ENCODE results near the gene SLC16A3. TPM values are rescaled to one million over a fixed set of nuclear protein-coding genes. Genes with fewer than 3 reads are reported as not detected.
"Not testable (repeated sequence)": the region's sequence is repeated elsewhere in the genome, so short reads cannot be mapped to it uniquely, and the experiment has no call there.

The SLC16A3 gene
- 151 and 170 TPM in 2 replicates for total RNA-seq

GRCh38 chr17:82228842-82229697 is at the start of gene SLC16A3:
Gene SLC16A3, plus strand, starts transcription at chr17:82229042. Its CDS starts 6,967 bp downstream, at chr17:82236009.
- DNase-seq (ENCODE audit: extremely low read depth, low read depth, low spot score), result no peak

DNA sequence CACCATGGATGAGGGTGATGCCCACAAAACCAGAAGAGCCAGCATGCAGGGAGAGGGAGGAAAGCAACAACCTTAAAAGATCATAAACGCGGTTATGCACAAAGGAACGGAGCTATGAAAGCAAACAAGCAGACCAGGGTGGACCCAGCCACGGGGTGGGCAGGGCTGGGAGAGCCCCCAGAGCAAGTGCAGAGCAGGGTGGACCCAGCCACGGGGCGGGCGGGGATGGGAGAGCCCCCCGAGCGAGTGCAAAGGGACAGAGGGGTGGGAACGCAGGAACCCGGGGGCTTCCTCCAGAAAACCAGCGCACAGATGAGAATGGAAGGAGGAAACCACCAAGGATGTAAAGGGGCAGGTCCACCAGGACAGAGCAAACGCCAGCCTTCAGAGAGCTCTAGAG is 49.4 kb upstream of the SLC16A3 start:
- no peak for DNase-seq (ENCODE audit: extremely low read depth, low read depth, low spot score)

DNA sequence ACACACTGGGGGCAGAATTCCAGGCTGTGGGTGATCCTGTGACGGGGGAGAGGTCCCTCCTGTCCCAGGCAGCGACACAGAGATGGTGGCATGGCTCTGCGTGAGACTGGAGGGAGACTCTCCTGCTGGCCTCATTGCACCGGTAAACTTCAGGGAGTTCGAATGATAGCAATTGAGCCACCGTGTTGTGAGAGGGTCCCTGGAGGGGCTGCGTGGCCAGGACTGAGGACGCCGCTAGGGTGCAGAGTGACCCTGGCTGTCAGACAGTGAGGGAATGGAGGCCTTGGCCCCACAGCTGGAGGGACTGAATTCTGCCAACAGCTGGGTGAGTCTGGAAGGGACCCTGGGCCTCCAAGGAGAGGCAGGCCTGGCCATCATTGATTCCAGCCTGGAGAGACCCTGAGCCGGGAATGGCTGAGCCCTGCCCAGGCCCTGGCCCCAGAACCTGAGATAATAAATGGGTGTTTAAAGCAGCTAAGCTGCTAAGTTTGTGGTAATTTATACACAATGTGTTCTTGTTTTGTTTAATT is 48.8 kb upstream of the SLC16A3 start:
- DNase-seq (ENCODE audit: extremely low read depth, low read depth, low spot score), result no peak

DNA sequence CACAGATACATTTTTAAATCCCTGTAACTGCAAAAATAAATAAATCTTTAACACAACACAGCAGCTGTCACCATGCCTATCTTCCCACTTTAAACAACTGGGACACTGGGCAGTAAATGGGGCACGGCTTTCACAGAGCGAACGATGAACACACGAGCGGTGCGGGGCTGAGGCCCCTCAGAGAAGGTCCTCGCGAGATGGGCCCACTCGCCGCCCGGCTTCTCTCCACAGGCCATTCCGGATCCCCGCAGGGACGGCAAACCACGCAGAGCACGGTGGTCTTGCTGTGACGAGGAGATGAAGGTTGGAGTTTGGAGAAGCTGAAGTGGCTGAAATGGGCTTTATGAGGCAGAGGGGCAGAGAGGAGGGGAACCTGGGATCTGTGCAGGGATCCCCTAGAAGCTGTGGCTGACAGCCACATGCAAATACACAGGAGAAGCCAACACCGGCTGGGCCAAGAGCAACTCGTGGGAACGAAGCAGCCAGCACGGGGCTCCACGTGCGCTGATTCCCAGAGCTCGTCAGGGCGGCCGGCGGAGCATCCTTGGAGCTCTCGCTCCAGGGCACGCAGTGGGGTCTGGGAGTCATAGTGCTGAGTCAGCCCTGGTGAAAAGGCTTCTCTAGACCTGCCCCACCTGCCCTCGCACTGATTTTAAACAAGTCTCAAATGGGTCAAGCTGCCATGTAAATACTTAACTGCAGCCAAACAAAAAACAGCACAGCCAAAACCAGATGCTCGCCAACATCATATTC is 47.9 kb upstream of the SLC16A3 start:
- DNase-seq (ENCODE audit: extremely low read depth, low read depth, low spot score), result no peak

GRCh38 chr17:82184761-82185160 is 44.1 kb upstream of the SLC16A3 start:
- no peak for DNase-seq (ENCODE audit: extremely low read depth, low read depth, low spot score)

- no peak for DNase-seq (ENCODE audit: extremely low read depth, low read depth, low spot score)
Measured at GRCh38 chr17:82186221-82186620, 42.6 kb upstream of the SLC16A3 start.

- DNase-seq (ENCODE audit: extremely low read depth, low read depth, low spot score), result no peak
Measured at GRCh38 chr17:82187500-82187899, 41.3 kb upstream of the SLC16A3 start.

- DNase-seq (ENCODE audit: extremely low read depth, low read depth, low spot score), result no peak
Measured at GRCh38 chr17:82188001-82188961, 40.6 kb upstream of the SLC16A3 start.

- not testable (repeated sequence) for DNase-seq (ENCODE audit: extremely low read depth, low read depth, low spot score)
Measured at GRCh38 chr17:82193050-82193449, 35.8 kb upstream of the SLC16A3 start.

GRCh38 chr17:82193520-82194220 is 35.2 kb upstream of the SLC16A3 start:
- no peak for DNase-seq (ENCODE audit: extremely low read depth, low read depth, low spot score)

GRCh38 chr17:82194765-82195164 is 34.1 kb upstream of the SLC16A3 start:
- no peak for DNase-seq (ENCODE audit: extremely low read depth, low read depth, low spot score)

DNA sequence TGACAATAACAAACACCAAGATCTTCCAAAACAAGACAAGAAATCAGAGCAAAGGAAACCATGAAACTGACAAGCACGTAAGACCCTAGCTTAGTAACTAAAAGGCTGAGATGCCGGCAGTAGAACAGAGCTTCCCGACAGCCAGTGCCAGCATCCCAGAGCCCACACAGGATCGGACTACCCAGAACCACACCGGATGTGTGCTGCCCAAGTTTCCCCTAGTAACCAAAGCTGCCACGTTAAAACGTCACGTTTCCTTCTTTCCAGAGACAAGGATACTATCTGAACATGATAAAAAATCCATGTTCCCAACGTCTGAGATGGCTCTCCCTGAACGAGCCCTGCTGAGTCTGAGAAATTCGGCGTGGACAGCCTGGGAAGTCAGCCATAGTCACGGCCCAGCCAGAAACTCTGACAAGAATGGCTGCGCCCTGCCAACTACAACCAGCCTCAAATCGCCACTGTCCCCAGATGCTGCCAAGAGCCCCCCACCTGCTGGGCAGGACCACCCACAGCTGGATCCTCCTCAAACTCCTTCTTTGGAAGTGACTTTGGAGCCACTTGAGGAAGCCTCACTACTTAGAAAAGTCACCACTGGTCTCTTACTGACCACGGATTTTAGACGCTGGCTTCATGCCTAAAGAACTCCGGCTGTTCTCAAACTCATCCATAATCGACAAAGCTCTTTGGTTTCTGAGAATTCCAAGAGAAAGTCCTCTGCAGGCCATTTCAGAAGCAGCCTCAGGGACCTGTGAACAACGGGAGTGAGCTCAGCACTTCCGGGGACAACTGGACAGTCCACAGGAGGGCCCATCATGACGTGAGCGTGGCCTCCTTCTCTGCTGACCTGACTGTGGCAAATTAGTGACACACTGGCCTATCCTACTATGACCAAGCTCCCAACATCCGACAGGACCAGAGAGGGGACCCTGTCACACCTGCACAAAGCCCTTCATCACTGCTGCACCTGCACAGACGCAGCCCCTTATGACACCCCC is 32.9 kb upstream of the SLC16A3 start:
- no peak for DNase-seq (ENCODE audit: extremely low read depth, low read depth, low spot score)

DNA sequence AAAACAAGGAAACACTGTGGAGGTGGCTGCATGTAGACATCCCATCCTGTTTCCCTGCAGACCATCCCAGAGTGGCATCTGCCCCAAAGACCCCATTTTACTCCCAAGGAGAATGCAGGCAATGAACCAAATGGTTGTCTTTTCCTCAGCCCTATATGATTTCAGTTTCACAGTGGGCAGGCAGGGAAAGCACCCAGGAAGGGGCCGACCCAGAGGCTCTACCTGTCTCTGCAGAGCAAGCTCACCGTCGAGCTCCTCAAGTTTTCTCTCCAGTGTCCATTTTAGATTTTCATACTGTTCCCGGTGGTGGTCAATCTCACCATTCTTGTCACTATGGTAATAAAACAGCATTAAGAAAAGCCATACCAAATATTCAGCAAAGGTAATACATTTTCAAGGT is 30.8 kb upstream of the SLC16A3 start:
- DNase-seq (ENCODE audit: extremely low read depth, low read depth, low spot score), result no peak

- DNase-seq (ENCODE audit: extremely low read depth, low read depth, low spot score), result no peak
Measured at GRCh38 chr17:82199496-82199895, 29.3 kb upstream of the SLC16A3 start.

- no peak for DNase-seq (ENCODE audit: extremely low read depth, low read depth, low spot score)
Measured at GRCh38 chr17:82200135-82200534, 28.7 kb upstream of the SLC16A3 start.

GRCh38 chr17:82200743-82201497 is 27.9 kb upstream of the SLC16A3 start:
- no peak for DNase-seq (ENCODE audit: extremely low read depth, low read depth, low spot score)

DNA sequence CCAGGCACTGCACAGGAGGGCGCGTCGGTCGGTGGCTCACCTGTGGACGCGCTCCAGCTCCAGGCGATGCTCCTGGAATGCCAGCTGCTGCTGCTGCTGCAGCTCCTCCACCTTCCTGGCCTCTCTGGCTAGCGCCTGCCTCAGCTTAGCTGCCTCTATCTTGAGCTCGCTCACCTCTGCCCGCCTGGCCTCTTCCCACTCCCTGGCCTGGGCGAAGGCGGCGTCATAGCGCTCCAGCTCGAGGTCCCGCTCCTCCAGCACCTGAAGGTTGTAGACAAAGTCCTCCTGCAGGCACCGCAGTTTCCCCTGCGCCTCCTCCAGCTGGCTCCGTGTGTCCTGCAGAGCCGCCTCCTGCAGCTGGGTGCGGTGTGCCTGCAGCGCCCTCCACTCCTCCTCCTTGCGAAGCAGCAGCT is 27.3 kb upstream of the SLC16A3 start:
- DNase-seq (ENCODE audit: extremely low read depth, low read depth, low spot score), result no peak

DNA sequence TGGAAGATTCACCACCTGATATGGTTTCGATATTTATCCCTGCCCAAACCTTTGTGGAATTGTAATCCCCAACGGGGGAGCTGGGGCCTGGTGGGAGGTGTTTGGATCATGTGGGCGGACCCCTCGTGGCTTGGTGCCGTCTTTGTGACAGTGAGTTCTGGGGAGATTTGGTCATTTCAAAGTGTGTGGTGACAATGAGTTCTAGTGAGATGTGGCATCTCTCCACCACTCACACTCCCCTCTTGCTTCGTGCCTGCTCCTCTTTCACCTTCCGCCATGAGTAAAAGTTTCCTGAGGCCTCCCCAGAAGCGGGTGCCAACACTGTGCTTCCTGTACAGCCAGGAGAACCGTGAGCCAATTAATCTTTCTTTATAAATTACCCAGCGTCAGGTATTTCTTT is 25.9 kb upstream of the SLC16A3 start:
- DNase-seq (ENCODE audit: extremely low read depth, low read depth, low spot score), result no peak
